ENCODE results near the gene PTBP2.

PTBP2 gene

DNA sequence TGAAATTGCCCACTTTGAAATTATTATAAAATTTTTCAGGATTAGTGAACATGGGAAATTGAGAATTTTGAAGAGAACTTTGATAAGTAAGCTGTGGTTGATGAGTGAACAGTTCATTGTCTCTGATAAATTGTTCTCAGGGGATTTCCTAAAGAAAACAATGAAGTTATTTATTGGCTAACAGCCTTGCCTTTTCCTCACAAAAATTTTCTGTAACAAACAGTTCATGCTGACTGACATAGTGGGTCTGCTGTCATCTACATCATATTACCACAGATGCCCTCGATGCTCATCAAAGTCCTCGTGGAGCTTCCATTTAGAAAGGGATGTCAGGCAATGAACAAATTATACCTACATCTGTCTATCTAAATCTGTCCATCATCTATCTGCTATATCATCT is 113.4 kb downstream of the PTBP2 start:
- DNase-seq: no peak

DNA sequence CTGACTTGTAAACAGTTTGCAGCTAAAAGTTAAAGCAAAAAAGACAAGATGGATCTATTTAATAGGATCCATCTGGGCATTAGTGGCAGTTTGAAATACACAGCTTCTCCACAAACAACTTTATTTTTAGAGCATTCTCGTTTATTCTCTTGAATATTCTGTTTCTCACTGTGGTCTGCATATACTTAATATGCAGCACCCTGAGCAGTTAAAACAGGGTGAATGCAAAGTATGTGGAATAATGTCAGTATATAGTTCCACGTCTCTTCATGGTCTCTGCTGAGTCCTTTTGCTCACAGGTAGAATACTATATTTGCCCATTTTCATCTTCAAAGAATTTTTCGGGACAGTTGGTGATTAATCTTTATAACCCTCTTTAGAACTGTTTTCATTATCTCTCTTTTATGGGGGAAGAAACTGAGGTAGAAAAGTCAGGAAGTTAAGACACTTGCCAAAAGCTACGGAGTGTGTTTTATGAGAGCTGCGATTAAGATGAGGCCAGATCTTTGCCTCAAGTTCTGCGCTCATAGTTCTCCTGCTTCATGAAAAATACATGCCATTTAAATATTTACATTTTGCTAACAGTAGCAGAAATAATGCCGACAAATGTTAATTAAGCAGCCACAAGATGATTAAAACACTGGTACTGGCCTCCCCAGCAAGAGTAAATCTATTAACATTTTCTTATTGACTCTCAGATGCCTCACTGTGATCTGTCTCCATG is 115.6 kb downstream of the PTBP2 start:
- DNase-seq: no peak

DNA sequence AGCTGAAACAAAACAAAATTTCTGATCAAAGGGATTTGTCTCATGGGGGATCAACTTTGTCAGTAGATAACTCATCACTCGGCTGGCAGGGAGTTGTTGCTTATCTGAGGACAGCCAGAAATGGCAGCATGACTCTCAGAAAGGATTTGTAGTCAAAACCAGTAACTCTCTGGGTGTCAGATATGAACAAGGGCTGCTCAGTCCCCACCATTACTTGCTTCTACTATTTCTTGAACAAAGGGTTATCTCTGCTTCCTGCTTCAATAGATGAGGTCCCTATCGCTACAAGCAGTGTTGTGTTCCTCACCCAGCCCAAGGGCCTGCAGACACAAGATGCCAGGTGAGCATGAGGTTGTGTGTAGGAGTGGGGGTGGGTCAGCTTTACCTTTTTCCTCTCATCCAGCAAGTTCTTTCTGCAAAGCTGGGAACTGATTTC is 116.2 kb downstream of the PTBP2 start:
- no peak for DNase-seq

DNA sequence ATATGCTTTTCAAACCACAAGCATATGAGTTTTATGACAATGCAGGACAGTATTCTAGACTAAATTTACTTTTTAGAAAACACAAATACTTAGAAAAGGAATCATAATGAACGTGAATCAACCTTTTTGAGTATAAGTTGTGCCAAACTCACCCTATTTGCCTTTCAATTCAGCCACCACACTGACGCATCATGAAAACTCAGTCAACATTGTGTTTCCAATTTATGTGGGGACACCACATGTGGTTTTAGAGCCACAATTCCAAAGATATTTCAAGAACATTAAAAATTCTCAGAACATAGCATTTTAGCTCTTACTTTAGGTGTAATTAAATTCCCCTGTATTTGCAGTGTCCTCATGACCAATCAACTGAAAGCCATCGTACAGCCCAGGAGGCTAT is 118.8 kb downstream of the PTBP2 start:
- DNase-seq: no peak

DNA sequence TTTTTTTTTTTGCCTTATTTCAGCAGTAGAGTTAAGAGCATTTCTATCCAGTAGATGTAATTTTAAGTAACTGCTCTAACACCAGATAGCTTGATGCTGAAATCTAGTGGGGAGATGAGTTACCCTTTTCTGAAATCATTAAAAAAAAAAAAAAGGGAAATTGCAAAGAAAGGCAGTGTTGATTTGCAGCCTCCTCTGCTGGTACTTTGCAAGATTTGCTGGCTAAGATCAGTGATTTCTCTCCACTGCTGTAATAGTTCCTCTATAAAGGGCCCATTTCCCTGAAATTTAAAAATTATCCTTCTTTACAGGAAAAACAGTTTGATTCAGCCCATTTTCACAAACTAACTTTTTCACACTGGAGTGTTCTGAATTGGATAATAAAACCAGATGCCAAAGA is 120.6 kb downstream of the PTBP2 start:
- no peak for DNase-seq

DNA sequence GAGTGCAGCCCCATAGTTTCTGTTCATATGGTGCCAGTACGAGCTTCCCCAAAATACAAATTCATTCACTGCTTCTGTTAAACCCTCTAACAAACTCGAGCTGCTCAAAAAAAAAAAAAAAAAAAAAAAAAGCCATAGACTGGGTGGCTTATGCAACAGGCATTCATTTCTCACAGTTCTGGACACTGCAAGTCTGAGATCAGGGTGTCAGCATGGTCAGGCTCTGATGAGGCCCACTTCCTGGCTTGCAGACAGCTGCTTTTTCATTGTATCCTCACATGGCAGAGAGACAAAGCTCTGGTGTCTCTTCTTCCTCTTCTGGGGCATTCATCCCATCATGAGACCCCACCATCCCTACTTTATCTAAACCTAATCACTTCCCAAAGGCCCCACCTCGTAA is 121.6 kb downstream of the PTBP2 start:
- no peak for DNase-seq

DNA sequence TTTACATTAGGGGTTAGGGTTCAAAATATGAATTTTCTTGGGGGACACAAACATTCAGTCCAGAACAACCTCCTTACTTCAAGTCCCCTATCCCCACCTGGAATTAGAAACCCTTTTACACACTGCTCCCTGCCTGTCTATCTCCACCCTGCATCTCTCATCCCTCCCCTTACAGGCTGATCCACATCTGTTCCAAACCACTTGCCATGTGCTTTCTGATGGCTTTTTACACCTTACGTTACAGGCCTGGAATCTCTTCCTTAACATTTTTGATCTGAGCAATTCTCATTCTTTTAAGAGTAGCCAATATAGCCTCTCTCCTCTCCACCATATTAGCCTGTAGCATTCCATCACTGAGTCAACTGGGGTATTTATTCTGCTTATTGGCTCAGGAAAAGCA is 122.0 kb downstream of the PTBP2 start:
- DNase-seq: no peak

DNA sequence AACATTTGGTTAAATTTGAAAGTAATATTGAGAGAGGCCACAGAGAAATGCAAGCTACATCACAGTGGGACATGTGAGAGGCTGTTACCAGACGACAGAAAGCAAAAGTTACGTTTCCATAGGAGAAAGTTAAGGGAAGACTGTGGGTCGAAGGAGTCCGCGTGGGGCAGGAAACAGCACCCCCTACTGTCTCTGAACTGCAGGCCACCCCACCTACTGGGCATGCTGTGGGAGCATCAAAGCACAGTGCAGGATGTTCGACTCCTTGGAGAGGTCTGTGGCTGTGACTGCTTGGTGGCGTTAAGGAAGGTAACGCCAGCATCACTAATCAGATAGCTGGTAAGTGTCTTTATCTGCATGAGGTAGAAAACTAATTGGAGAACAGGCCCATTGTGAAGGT is 123.9 kb downstream of the PTBP2 start:
- peak; percentile 41 for DNase-seq

DNA sequence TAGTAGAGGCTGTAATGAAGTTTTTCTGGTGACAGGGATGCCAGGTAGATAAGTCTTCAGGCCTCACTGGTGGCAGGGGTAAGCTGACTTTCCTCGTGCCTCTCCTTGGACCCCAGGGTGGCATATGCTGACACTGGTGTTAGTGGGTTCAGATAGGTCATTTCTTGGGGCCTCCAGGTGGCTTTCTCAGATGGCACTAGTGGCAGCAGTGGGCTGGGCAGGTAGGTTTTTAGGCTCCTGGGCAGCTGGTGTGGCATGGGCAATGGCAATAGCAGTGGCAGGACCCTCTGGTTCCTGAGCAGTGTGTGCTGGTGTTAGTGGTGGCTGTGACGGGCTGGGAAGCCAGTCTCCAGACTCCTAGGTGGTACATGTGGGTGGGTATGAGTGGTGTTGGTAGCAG is 140.3 kb downstream of the PTBP2 start:
- DNase-seq: no peak

DNA sequence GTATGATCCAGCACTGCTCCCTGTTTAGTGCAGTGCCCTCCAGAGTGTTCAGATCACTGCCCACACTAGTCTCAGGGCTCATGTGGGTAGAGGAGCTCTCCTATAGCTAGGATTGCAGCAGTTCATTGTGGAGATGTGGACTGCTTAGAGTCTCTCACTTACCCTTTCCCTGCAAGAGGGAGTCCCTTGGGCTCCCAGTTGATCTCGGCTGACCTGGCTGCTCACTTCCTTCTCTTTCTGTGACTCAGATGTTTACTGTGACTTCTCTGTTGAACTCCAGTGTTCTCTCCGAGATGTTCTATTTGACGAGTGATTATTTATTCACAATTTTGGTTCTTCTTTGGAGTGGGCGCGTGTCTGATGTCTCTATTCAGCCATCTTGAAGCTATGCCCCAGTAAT is 141.9 kb downstream of the PTBP2 start:
- DNase-seq: no peak
